Fibroblast of villous mesenchyme (primary cell): ENCODE data around the gene TECPR2. TPM values are rescaled to one million over a fixed set of nuclear protein-coding genes. Genes with fewer than 3 reads are reported as not detected.

ENCODE experiments used
- DNase-seq: peaks from one replicate; pipeline ENCODE4 v3.0.0-alpha.2; 2010; ENCODE audit warnings: low read depth
- H3K4me3 ChIP-seq: 2 replicates; pipeline ENCODE4 v1.5.1; 2011; ENCODE audit warnings: low read depth, mild to moderate bottlenecking, low read length
- CTCF ChIP-seq: IDR thresholded peaks from 2 replicates; pipeline ENCODE4 v1.5.1; 2012; ENCODE audit warnings: low read depth, mild to moderate bottlenecking, low read length; ENCODE audit not compliant: insufficient read depth
- total RNA-seq: library from RNA; depleted of rRNA; stranded (reverse); fragments of >200 nt; gene quantifications from 2 replicates; pipeline ENCODE4 v1.2.3, GENCODE V29; 2012

The TECPR2 gene
- total RNA-seq, 1 donor, result 19.9 TPM

- peak; percentile 52 for DNase-seq
- no peak for TF ChIP-seq CTCF
- no peak overlapping the region for H3K4me3 ChIP-seq
These were observed 27.5 kb downstream of the TECPR2 start for GRCh38 chr14:102390064-102390855.

- peak; percentile 80 for DNase-seq
These were observed 29.8 kb downstream of the TECPR2 start for GRCh38 chr14:102392506-102392905.

GRCh38 chr14:102394717-102395375 is 32.1 kb downstream of the TECPR2 start:
- no peak for DNase-seq
- no peak for TF ChIP-seq CTCF
- H3K4me3 ChIP-seq, result no peak overlapping the region

More at GRCh38 chr14:102392506-102392905, 29.8 kb downstream of the TECPR2 start:
- H3K4me3 ChIP-seq, result no peak overlapping the region
- no peak for TF ChIP-seq CTCF

GRCh38 chr14:102396521-102396920 is 33.8 kb downstream of the TECPR2 start:
- H3K4me3 ChIP-seq, result no peak overlapping the region
- no peak for TF ChIP-seq CTCF
- DNase-seq, result no peak

GRCh38 chr14:102403028-102403427 is 40.3 kb downstream of the TECPR2 start:
- H3K4me3 ChIP-seq, result no peak overlapping the region

GRCh38 chr14:102407258-102407657 is 44.5 kb downstream of the TECPR2 start:
- no peak for DNase-seq
- H3K4me3 ChIP-seq, result no peak overlapping the region
- TF ChIP-seq CTCF, result no peak

More at GRCh38 chr14:102403028-102403427, 40.3 kb downstream of the TECPR2 start:
- TF ChIP-seq CTCF, result no peak
- DNase-seq, result no peak
